ENCODE results near the gene REXO5. TPM values are rescaled to one million over a fixed set of nuclear protein-coding genes. Genes with fewer than 3 reads are reported as not detected.

REXO5 gene
- total and polyA plus RNA-seq, 9 of the 15 experiments (the other 6 are each of a cell fraction or from before 2014, with no cell fraction given), result 10.5 to 45.1 (median 25.4) TPM

DNA sequence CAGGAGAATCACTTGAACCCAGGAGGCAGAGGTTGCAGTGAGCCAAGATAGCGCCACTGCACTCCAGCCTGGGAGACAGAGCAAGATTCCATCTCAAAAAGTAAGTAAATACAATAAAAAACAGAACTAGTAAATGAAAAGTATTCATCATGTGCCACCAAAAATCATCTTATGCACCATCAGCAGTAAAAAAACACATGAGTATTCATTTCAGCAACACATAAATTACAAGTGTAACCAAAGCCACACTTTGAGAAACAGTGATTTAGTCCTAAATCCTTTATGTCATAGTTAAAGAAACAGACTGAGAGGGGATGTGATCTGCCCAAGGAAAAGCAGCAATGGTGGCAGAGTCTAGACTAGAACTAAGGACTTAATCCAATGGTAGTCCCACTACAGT is 80.9 kb downstream of the REXO5 start:
- Histone ChIP-seq H3K9me3 (replicated peaks; ENCODE audit: control insufficient read depth, insufficient read depth, low read depth, low read length) (no peaks in the 10 kb centered on the region), H3K4me3 (no peak overlapping the region), H3K9ac (ENCODE audit: insufficient read depth in 1 of 2, low read depth in 2 of 2, low read length in 2 of 2) (no peak overlapping the region), H3K27ac (ENCODE audit: extremely low read depth, low read depth, low read length) (no peak overlapping the region), H4K20me1 (replicated peaks; ENCODE audit: control insufficient read depth, insufficient read depth, low read length) (no peaks in the 10 kb centered on the region), H3K4me2 (ENCODE audit: insufficient read depth, low read length) (no peak overlapping the region), H3K27me3 (ENCODE audit: control insufficient read depth in 2 of 2, insufficient read depth in 2 of 2, low read length in 2 of 2) (no peaks in the 10 kb centered on the region), H3K36me3 (ENCODE audit: control insufficient read depth, insufficient read depth, low read length) (no peaks in the 10 kb centered on the region), H3K9me1 (ENCODE audit: control insufficient read depth, insufficient read depth, low read length) (no peaks in the 10 kb centered on the region), H2AFZ (ENCODE audit: low read depth, low read length) (no peak overlapping the region), H3K79me2 (ENCODE audit: control insufficient read depth, insufficient read depth, low read length) (no peaks in the 10 kb centered on the region), H3K4me1 (replicated peaks in 1 of 2; ENCODE audit: control insufficient read depth in 2 of 2, insufficient read depth in 2 of 2, low read length in 2 of 2) (peaks cover 0 to 10% of the 10 kb centered on the region in 2 experiments; a peak in 2 of 5 replicates)
- no peak for ATAC-seq
- in situ Hi-C loops (cut with MboI), result no loop called here
- CTCF ChIA-PET (ENCODE audit: low intra/inter-chr PET ratio), result no interaction called here
- no peak for DNase-seq (ENCODE audit: extremely low read depth in 1 of 4, low spot score in 3 of 4)
- BruUV-seq (replicated peaks), result no TSS peak
- WGBS (ENCODE audit: insufficient coverage, low coverage, missing lambda C conversion rate), result 86% methylated on average over 1 of the region's 1 CpG
- intact Hi-C loops (cut with micrococcal nuclease), result no loop called here
- POLR2A ChIA-PET, result interaction anchor here (3.4 kb wide), 1 partner anchor 13 kb away, joined by 19 read pairs; the partner anchor contains the start of genes DCUN1D3 and LYRM1
- no peak for FAIRE-seq
- TF ChIP-seq ZBTB7A (IDR thresholded peaks at IDR 0.05; ENCODE audit: borderline replicate concordance, control insufficient read depth, low read depth, low read length), result no peak
- TF ChIP-seq ZNF778 (CRISPR knock-in tag; IDR thresholded peaks at IDR 0.05), result no peak
- TF ChIP-seq, protein P1, sequence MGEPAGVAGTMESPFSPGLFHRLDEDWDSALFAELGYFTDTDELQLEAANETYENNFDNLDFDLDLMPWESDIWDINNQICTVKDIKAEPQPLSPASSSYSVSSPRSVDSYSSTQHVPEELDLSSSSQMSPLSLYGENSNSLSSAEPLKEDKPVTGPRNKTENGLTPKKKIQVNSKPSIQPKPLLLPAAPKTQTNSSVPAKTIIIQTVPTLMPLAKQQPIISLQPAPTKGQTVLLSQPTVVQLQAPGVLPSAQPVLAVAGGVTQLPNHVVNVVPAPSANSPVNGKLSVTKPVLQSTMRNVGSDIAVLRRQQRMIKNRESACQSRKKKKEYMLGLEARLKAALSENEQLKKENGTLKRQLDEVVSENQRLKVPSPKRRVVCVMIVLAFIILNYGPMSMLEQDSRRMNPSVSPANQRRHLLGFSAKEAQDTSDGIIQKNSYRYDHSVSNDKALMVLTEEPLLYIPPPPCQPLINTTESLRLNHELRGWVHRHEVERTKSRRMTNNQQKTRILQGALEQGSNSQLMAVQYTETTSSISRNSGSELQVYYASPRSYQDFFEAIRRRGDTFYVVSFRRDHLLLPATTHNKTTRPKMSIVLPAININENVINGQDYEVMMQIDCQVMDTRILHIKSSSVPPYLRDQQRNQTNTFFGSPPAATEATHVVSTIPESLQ (CRISPR knock-in tag; IDR thresholded peaks at IDR 0.05), result no peak
- no peak for TF ChIP-seq ZKSCAN1 (IDR thresholded peaks at IDR 0.05; ENCODE audit: low read depth, low read length)
- TF ChIP-seq HMG20B (CRISPR knock-in tag; IDR thresholded peaks at IDR 0.05), result no peak
- TF ChIP-seq ZNF766 (CRISPR knock-in tag; conservative IDR thresholded peaks at IDR 0.05), result no peak
- TF ChIP-seq ZNF124 (CRISPR knock-in tag; IDR thresholded peaks at IDR 0.05), result no peak
- no peak for TF ChIP-seq ILK (tag; IDR thresholded peaks at IDR 0.05; ENCODE audit: borderline replicate concordance, low read depth)
- TF ChIP-seq NCOA1 (IDR thresholded peaks at IDR 0.05; ENCODE audit: low read depth), result no peak
- peak; percentile 45; the same call in 1 of the 2 replicates for TF ChIP-seq MAFG (tag; conservative IDR thresholded peaks at IDR 0.05)
- TF ChIP-seq, protein P2, sequence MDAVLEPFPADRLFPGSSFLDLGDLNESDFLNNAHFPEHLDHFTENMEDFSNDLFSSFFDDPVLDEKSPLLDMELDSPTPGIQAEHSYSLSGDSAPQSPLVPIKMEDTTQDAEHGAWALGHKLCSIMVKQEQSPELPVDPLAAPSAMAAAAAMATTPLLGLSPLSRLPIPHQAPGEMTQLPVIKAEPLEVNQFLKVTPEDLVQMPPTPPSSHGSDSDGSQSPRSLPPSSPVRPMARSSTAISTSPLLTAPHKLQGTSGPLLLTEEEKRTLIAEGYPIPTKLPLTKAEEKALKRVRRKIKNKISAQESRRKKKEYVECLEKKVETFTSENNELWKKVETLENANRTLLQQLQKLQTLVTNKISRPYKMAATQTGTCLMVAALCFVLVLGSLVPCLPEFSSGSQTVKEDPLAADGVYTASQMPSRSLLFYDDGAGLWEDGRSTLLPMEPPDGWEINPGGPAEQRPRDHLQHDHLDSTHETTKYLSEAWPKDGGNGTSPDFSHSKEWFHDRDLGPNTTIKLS (IDR thresholded peaks at IDR 0.05; ENCODE audit: borderline replicate concordance, low read depth), result no peak
- peak in 1 of 2 experiments; percentile 44; a peak in 1 of 4 replicates for TF ChIP-seq KDM1A (IDR thresholded peaks at IDR 0.05)
- no peak for TF ChIP-seq KLF6 (CRISPR knock-in tag; IDR thresholded peaks at IDR 0.05; ENCODE audit: borderline replicate concordance)
- TF ChIP-seq, protein P3, sequence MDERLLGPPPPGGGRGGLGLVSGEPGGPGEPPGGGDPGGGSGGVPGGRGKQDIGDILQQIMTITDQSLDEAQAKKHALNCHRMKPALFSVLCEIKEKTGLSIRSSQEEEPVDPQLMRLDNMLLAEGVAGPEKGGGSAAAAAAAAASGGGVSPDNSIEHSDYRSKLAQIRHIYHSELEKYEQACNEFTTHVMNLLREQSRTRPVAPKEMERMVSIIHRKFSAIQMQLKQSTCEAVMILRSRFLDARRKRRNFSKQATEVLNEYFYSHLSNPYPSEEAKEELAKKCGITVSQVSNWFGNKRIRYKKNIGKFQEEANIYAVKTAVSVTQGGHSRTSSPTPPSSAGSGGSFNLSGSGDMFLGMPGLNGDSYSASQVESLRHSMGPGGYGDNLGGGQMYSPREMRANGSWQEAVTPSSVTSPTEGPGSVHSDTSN (CRISPR knock-in tag; IDR thresholded peaks at IDR 0.05; ENCODE audit: low read depth), result no peak
- TF ChIP-seq, protein P3 (tag; conservative IDR thresholded peaks at IDR 0.05; ENCODE audit: low read depth), result peak; percentile 49
- TF ChIP-seq, protein P4, sequence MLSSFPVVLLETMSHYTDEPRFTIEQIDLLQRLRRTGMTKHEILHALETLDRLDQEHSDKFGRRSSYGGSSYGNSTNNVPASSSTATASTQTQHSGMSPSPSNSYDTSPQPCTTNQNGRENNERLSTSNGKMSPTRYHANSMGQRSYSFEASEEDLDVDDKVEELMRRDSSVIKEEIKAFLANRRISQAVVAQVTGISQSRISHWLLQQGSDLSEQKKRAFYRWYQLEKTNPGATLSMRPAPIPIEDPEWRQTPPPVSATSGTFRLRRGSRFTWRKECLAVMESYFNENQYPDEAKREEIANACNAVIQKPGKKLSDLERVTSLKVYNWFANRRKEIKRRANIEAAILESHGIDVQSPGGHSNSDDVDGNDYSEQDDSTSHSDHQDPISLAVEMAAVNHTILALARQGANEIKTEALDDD (IDR thresholded peaks at IDR 0.05), result no peak
- no peak for TF ChIP-seq PHF20 (IDR thresholded peaks at IDR 0.05; ENCODE audit: partially characterized antibody)
